ENCODE results near the gene CDHR2. TPM values are rescaled to one million over a fixed set of nuclear protein-coding genes. Genes with fewer than 3 reads are reported as not detected.

The CDHR2 gene
- total RNA-seq, 1 experiment from 2014 or later: 0.10 TPM

DNA sequence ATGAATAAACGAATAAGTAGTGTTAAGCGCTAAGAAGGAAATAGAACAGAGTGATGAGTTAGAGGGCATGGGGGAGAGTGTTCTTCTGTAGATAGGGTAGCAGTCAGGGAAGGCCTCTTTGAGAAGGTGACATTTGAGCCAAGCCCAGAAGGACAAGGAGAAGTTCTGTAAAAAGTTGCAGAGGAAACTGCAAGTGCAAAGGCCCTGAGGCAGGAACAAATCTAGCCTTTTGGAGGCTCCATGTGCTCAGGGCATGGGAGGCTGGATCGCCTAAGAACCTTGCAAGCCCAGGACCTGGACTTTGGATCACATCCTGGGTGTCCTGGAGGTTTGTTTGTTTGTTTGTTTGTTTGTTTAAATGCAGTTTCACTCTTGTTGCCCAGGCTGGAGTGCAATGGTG, 89.3 kb downstream of the CDHR2 start:
- H2AFZ ChIP-seq (ENCODE audit: low read depth, low read length, poor library complexity, severe bottlenecking): no peak overlapping the region
- H3K4me2 ChIP-seq (ENCODE audit: low read length): no peak overlapping the region
- H3K9me3 ChIP-seq (ENCODE audit: control insufficient read depth in 1 of 2, insufficient read depth in 1 of 2, low read depth in 1 of 2, low read length in 2 of 2): no peaks in the 10 kb centered on the region
- H3K27me3 ChIP-seq (ENCODE audit: insufficient read depth, low read length): peaks cover 5% of the 10 kb centered on the region; the same call in 1 of the 2 replicates
- ATAC-seq: no peak
- no peak overlapping the region for H3K27ac ChIP-seq (ENCODE audit: low read depth, low read length)
- H3K9me2 ChIP-seq (ENCODE audit: insufficient read depth): no peaks in the 10 kb centered on the region
- CTCF ChIA-PET: no interaction called here
- H3K4me3 ChIP-seq (replicated peaks in 1 of 2; ENCODE audit: low read depth in 1 of 2, low read length in 2 of 2): no peak overlapping the region
- BruUV-seq (replicated peaks): no TSS peak
- DNase-seq (ENCODE audit: low read depth, low spot score): no peak
- H4K20me1 ChIP-seq (ENCODE audit: insufficient read depth): no peaks in the 10 kb centered on the region
- H3K4me1 ChIP-seq (ENCODE audit: control insufficient read depth in 1 of 2, insufficient read depth in 2 of 2, low read length in 2 of 2): peaks cover 2 to 9% of the 10 kb centered on the region in 2 experiments; a peak in 3 of 4 replicates
- no peaks in the 10 kb centered on the region for H3K79me2 ChIP-seq (ENCODE audit: insufficient read depth, low read length)
- RAD21 ChIA-PET (ENCODE audit: low non-redundant PET in 1 of 2, low total read pairs in 2 of 2, uncharacterized antibody in 2 of 2, unreplicated experiment in 2 of 2): no interaction called here
- intact Hi-C loops (cut with micrococcal nuclease): no loop called here
- TF ChIP-seq ELF1 (IDR thresholded peaks at IDR 0.05; ENCODE audit: borderline replicate concordance, low read depth) (no peak), CEBPB (IDR thresholded peaks at IDR 0.05; ENCODE audit: low read depth) (no peak), CBX3 (IDR thresholded peaks at IDR 0.05; ENCODE audit: low read depth) (no peak), POLR2AphosphoS5 (IDR thresholded peaks at IDR 0.05; ENCODE audit: low read depth, low read length) (no peak), ZNF274 (IDR thresholded peaks at IDR 0.05; ENCODE audit: low read depth, low read length) (no peak), SRF (IDR thresholded peaks at IDR 0.05; ENCODE audit: low read depth) (no peak), RAD21 (IDR thresholded peaks at IDR 0.05; ENCODE audit: low read depth) (no peak), POLR2A (IDR thresholded peaks at IDR 0.05; ENCODE audit: borderline replicate concordance, extremely low read depth, insufficient read depth, insufficient read length) (no peak)
- TF ChIP-seq, protein P1, sequence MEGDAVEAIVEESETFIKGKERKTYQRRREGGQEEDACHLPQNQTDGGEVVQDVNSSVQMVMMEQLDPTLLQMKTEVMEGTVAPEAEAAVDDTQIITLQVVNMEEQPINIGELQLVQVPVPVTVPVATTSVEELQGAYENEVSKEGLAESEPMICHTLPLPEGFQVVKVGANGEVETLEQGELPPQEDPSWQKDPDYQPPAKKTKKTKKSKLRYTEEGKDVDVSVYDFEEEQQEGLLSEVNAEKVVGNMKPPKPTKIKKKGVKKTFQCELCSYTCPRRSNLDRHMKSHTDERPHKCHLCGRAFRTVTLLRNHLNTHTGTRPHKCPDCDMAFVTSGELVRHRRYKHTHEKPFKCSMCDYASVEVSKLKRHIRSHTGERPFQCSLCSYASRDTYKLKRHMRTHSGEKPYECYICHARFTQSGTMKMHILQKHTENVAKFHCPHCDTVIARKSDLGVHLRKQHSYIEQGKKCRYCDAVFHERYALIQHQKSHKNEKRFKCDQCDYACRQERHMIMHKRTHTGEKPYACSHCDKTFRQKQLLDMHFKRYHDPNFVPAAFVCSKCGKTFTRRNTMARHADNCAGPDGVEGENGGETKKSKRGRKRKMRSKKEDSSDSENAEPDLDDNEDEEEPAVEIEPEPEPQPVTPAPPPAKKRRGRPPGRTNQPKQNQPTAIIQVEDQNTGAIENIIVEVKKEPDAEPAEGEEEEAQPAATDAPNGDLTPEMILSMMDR (IDR thresholded peaks at IDR 0.05 in 2 of 3, conservative IDR thresholded peaks at IDR 0.05 in 1 of 3; ENCODE audit: borderline replicate concordance in 1 of 3, insufficient read depth in 1 of 3, low read depth in 2 of 3, low read length in 2 of 3): no peak
- TF ChIP-seq, protein P2, sequence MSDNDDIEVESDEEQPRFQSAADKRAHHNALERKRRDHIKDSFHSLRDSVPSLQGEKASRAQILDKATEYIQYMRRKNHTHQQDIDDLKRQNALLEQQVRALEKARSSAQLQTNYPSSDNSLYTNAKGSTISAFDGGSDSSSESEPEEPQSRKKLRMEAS (IDR thresholded peaks at IDR 0.05): no peak
- TF ChIP-seq, protein P3, sequence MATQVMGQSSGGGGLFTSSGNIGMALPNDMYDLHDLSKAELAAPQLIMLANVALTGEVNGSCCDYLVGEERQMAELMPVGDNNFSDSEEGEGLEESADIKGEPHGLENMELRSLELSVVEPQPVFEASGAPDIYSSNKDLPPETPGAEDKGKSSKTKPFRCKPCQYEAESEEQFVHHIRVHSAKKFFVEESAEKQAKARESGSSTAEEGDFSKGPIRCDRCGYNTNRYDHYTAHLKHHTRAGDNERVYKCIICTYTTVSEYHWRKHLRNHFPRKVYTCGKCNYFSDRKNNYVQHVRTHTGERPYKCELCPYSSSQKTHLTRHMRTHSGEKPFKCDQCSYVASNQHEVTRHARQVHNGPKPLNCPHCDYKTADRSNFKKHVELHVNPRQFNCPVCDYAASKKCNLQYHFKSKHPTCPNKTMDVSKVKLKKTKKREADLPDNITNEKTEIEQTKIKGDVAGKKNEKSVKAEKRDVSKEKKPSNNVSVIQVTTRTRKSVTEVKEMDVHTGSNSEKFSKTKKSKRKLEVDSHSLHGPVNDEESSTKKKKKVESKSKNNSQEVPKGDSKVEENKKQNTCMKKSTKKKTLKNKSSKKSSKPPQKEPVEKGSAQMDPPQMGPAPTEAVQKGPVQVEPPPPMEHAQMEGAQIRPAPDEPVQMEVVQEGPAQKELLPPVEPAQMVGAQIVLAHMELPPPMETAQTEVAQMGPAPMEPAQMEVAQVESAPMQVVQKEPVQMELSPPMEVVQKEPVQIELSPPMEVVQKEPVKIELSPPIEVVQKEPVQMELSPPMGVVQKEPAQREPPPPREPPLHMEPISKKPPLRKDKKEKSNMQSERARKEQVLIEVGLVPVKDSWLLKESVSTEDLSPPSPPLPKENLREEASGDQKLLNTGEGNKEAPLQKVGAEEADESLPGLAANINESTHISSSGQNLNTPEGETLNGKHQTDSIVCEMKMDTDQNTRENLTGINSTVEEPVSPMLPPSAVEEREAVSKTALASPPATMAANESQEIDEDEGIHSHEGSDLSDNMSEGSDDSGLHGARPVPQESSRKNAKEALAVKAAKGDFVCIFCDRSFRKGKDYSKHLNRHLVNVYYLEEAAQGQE (IDR thresholded peaks at IDR 0.05; ENCODE audit: low read depth): no peak
- no peak overlapping the region for H3K9ac ChIP-seq (ENCODE audit: low read length)
- no peaks in the 10 kb centered on the region for H3K36me3 ChIP-seq (ENCODE audit: control insufficient read depth in 1 of 2, insufficient read depth in 2 of 2, low read length in 2 of 2)
- POLR2A ChIA-PET: no interaction called here

Measured in HCT116 (cell line).